ENCODE measurements around the gene PRUNE2. TPM values are rescaled to one million over a fixed set of nuclear protein-coding genes. Genes with fewer than 3 reads are reported as not detected.

Gene PRUNE2
- total and polyA plus RNA-seq, 2 of the 8 experiments (the other 6 are each of a cell fraction or from before 2014, with no cell fraction given) = 5.5 to 13.3 TPM

- TF ChIP-seq, protein P1, sequence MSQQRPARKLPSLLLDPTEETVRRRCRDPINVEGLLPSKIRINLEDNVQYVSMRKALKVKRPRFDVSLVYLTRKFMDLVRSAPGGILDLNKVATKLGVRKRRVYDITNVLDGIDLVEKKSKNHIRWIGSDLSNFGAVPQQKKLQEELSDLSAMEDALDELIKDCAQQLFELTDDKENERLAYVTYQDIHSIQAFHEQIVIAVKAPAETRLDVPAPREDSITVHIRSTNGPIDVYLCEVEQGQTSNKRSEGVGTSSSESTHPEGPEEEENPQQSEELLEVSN (IDR thresholded peaks at IDR 0.05) = no peak
- no peak for TF ChIP-seq RBBP5 (IDR thresholded peaks at IDR 0.05; ENCODE audit: borderline replicate concordance, low read depth, low read length)
- no peak for TF ChIP-seq ASH2L (IDR thresholded peaks at IDR 0.05; ENCODE audit: low read length)
Measured at GRCh38 chr9:76873821-76874220, 32.1 kb downstream of the PRUNE2 start (continued).

Data from H1 (cell line).